GM12872 (cell line): ENCODE measurements around the gene LGALS9.

Experiments used
- TF ChIP-seq, protein P1 (sequence below): IDR thresholded peaks from 3 replicates; pipeline ENCODE4 v1.5.1; 2011; ENCODE audit warnings: low read depth, mild to moderate bottlenecking, low read length, moderate library complexity; ENCODE audit not compliant: insufficient read depth

The LGALS9 gene

GRCh38 chr17:27630607-27631410, at the start of gene LGALS9:
TSS of gene LGALS9 (plus strand) at chr17:27631188. CDS start at chr17:27631266, 78 bp downstream.
- TF ChIP-seq, protein P1, sequence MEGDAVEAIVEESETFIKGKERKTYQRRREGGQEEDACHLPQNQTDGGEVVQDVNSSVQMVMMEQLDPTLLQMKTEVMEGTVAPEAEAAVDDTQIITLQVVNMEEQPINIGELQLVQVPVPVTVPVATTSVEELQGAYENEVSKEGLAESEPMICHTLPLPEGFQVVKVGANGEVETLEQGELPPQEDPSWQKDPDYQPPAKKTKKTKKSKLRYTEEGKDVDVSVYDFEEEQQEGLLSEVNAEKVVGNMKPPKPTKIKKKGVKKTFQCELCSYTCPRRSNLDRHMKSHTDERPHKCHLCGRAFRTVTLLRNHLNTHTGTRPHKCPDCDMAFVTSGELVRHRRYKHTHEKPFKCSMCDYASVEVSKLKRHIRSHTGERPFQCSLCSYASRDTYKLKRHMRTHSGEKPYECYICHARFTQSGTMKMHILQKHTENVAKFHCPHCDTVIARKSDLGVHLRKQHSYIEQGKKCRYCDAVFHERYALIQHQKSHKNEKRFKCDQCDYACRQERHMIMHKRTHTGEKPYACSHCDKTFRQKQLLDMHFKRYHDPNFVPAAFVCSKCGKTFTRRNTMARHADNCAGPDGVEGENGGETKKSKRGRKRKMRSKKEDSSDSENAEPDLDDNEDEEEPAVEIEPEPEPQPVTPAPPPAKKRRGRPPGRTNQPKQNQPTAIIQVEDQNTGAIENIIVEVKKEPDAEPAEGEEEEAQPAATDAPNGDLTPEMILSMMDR = no peak

DNA sequence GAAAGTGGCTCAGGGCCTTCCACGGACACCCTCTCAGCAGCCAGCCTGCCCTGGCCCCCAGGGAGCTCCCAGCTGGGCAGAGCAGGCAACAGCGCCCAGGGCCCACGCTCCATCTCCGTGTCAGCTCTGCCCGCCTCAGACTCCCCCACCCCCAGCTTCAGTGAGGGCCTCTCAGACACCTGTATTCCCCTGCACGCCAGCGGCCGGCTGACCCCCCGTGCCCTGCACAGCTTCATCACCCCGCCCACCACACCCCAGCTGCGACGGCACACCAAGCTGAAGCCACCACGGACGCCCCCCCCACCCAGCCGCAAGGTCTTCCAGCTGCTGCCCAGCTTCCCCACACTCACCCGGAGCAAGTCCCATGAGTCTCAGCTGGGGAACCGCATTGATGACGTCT, 48.3 kb upstream of the LGALS9 start:
- TF ChIP-seq, protein P1 = no peak

- TF ChIP-seq, protein P1 = no peak
Measured at GRCh38 chr17:27585153-27585681, 45.8 kb upstream of the LGALS9 start.

GRCh38 chr17:27585792-27586191, 45.2 kb upstream of the LGALS9 start:
- TF ChIP-seq, protein P1 = no peak

DNA sequence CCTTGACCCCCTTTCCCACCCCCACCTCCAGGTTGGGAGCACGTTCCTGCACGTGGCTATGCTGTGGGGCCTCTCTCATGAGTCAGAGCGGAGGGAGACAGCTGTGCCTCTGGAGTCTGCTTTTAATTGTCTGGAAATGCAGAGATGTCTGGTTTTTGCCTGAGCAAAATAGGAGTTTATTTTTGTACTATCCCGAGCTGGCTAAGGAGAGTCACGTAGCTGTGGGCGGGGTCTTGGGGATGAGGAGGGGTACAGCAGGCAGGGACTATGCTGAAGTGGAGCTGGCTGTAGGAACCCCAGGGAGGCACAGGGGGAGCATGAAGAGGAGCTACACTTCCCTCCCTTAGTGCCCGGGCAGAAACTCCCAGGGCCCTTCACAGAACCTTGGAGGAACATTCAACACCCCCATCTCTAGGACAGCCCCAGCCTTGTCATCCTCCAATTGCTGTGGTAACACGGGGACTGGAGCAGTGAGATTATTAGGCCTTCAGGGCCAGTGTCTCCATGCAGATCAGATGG, 44.7 kb upstream of the LGALS9 start:
- TF ChIP-seq, protein P1 = no peak

- TF ChIP-seq, protein P1 = no peak
Measured at GRCh38 chr17:27588354-27588753, 42.6 kb upstream of the LGALS9 start.

DNA sequence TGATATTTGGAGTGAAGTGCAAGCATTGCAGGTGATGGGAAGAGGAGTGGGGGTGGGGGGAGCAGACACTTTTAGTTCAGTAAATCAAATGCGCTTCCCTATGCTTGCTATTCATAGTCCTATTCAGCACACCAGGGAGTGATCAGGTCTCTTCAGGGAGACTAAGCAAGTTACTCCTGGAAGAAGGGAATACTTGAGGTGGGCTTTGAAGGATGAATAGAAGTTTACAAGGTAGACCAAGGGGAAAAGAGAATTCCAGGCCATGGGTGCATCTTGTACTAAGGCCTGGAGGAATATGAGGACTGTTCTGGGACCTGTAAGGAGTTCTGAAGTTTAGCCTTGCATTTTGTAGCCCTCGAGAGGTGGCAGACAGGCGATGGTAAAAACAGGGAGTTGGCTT, 40.1 kb upstream of the LGALS9 start:
- TF ChIP-seq, protein P1 = no peak
